ENCODE measurements around the gene JAML. TPM values are rescaled to one million over a fixed set of nuclear protein-coding genes. Genes with fewer than 3 reads are reported as not detected.

The JAML gene
- total RNA-seq, 1 experiment from 2014 or later: not detected

GRCh38 chr11:118167906-118168305 is 56.9 kb downstream of the JAML start:
- DNase-seq (ENCODE audit: low read depth): no peak

GRCh38 chr11:118167253-118167652 is 57.6 kb downstream of the JAML start:
- DNase-seq (ENCODE audit: low read depth): no peak

GRCh38 chr11:118166641-118167040 is 58.2 kb downstream of the JAML start:
- DNase-seq (ENCODE audit: low read depth): no peak

DNA sequence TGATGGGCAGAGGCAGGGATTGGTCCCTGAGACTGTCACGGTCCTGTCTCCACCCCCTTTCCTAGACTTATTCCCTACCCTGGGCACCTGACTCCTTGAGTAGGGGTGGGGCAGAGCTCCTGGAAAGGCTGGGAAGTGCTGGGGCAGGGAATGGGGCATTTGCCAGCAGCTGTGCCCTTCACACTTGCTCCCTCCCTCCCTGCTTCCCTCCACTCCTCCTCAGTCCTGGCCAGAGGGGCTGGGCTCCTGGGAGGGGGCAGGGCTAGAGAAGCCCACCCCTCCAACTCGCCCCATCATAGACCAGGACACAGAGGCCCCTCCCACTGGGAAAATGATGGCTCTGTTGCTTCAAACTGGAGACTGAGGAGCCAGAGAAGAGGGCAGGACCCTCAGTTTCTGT is 59.9 kb downstream of the JAML start:
- no peak for DNase-seq (ENCODE audit: low read depth)

- no peak for DNase-seq (ENCODE audit: low read depth)
These were observed 61.3 kb downstream of the JAML start for GRCh38 chr11:118163494-118163893.

- no peak for DNase-seq (ENCODE audit: low read depth)
These were observed 62.0 kb downstream of the JAML start for GRCh38 chr11:118162846-118163245.

- DNase-seq (ENCODE audit: low read depth): no peak
These were observed 63.0 kb downstream of the JAML start for GRCh38 chr11:118161786-118162185.

DNA sequence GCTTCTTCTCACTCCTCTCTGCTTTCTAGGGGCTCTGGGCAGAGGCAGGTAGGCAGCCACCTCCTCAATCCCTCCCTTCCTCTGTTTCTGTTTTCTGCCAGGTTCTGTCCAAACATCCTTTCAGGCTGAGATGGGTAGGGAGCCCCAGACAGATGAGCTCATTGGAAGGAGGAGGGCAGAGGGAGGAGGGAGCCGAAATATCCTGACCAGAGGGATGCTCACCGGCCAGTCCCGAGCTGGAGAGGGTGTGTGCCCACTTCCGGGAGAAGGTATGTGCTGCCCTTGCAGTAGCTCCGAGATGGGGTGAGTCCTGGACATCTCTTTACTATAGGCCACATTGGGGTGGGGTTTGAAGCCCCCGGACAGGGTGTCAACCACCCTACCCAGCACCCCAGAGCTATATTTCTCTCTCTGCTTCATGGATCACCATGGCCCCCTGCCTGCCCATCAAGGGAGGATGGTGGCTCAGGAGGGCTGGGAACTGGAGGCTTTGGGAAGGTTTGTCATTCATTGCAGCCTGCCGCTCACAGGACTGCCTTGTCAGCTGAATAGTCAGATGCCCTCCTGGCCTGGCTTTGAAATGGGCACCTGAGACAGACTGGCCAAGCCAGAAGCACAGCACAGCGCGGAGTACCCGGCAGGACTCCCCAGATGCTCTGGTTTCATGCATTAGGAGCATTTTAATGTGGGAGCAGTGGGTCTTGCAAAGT is 67.5 kb downstream of the JAML start:
- no peak for DNase-seq (ENCODE audit: low read depth)

DNA sequence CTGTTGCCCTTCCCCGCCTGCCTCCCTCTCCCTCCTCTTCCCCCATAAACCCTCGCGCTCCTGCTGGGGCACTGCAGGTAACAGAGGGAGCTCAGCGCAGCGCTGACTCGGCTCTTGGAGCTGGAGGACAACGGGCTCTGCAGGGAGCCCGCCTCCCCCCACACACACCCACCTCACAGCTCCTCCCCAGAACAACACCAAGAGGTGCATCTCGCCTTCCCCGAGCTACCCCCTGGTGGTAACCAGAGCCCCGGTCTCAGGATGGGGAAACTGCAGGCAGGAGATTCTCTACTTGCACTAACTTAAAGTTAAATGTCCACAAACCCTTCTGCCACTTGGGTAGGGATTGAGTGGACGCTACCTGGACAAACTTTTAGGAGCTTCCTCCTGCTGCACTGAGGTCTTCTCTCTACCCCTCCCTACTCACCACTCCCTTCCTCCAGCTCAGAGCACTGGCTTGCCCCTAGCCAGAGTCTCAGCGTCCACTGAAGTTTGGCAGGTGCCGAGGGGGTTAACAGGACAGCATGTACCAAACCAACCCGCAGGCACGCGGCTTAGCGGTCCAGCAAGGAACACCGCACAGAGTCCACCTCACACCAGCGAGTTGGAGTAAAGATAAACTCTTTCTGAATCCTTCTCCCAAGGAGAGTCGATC is 68.2 kb downstream of the JAML start:
- no peak for DNase-seq (ENCODE audit: low read depth)

DNA sequence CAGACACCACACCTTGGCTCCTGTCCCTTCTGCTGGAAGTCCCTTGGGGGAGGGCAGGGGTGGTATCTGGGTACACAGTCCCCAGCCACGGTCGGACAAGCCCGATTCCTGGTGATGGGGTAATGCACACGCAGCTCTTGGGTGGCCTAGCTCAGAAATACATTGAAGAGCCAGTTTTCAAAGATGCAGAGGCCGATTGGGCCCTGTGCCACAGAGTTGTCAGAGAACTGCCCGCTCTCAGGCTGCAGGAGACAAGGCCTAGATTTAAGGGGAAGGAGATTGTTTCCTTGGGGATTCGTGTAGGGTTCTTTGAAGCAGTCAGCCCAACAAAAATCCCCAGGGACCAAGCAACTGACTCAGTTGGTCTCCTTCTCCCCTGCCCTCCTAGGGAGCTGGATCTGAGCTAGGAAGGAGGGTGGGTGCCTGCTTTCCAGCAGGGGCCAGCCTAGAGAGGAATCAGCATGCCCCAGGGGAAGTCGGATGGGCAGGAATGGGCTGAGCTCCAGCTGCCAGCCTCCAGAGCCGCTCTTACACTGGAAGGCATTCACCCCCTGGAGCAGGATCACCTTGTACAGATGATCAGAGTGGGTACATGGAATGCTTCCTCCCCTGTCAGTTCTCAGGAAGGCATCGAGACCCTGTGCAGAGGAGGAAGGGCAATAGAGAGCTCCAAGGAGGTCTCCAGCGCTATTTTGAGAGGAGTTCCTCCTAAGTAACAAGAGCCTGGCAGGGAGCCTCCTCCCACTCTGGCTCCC is 68.9 kb downstream of the JAML start:
- DNase-seq (ENCODE audit: low read depth): no peak

GRCh38 chr11:118154641-118155040 is 70.2 kb downstream of the JAML start:
- no peak for DNase-seq (ENCODE audit: low read depth)

GRCh38 chr11:118153976-118154375 is 70.8 kb downstream of the JAML start:
- no peak for DNase-seq (ENCODE audit: low read depth)

GRCh38 chr11:118153516-118153915 is 71.3 kb downstream of the JAML start:
- DNase-seq (ENCODE audit: low read depth): no peak

GRCh38 chr11:118152552-118153471 is 72.0 kb downstream of the JAML start, which contains the start of gene SCN4B:
Gene SCN4B (minus strand): TSS chr11:118152823. CDS start chr11:118152673, 150 bp downstream.
- peak; percentile 79 for DNase-seq (ENCODE audit: low read depth)

GRCh38 chr11:118152020-118152551 is 72.7 kb downstream of the JAML start:
- no peak for DNase-seq (ENCODE audit: low read depth)

- no peak for DNase-seq (ENCODE audit: low read depth)
These were observed 73.4 kb downstream of the JAML start for GRCh38 chr11:118151431-118151830.

- DNase-seq (ENCODE audit: low read depth): no peak
These were observed 75.3 kb downstream of the JAML start for GRCh38 chr11:118149493-118149892.

- DNase-seq (ENCODE audit: low read depth): no peak
These were observed 76.0 kb downstream of the JAML start for GRCh38 chr11:118148856-118149255.

DNA sequence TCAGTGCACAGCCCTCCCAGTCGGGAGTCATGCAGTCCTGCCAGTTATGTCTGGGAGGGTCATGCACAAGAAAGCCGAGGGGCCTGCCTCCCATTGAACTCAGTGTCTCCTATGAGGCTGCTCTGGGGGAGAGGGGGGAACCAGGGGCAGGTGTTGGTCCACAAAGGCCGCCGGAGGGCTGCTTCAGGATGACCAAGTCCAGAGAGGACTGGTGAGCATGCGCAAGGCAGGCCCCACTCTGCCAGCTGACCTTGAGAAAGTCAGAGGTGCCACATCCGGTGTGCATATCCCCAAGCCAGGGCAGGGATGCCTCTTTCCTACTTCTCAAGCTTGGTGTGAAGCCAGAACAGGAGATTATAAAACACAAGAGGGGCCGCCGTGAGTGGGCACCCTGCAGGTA is 76.6 kb downstream of the JAML start:
- no peak for DNase-seq (ENCODE audit: low read depth)

- DNase-seq (ENCODE audit: low read depth): no peak
These were observed 77.3 kb downstream of the JAML start for GRCh38 chr11:118147502-118147901.

DNA sequence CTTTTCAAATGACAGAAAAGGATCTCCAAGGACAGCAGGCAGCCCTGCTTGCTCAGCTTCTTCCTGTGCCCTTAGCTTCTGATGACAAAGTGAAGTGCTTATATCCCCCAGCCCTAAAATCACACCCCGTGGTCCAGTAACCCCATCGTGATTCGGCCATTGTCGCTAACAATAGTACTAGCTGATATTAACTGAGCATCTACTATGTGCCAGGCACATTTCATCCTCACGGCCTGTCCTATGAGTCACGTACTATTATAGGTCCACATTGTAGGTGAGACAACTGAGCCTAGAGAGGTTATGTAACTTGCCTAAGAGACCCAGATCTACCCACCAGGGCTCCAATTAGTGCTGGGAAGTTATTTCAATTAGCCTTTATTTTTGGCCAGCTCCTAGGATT is 78.3 kb downstream of the JAML start:
- no peak for DNase-seq (ENCODE audit: low read depth)
